CD4-positive, alpha-beta T cell treated with Interleukin-1 beta for 1 hour (primary cell): ENCODE data around the gene RHBDL1.

Experiments
- DNase-seq, 2 donors: peaks; one replicate each; pipeline ENCODE4 v3.0.0-alpha.2; 2020 to 2022

Gene RHBDL1

DNA sequence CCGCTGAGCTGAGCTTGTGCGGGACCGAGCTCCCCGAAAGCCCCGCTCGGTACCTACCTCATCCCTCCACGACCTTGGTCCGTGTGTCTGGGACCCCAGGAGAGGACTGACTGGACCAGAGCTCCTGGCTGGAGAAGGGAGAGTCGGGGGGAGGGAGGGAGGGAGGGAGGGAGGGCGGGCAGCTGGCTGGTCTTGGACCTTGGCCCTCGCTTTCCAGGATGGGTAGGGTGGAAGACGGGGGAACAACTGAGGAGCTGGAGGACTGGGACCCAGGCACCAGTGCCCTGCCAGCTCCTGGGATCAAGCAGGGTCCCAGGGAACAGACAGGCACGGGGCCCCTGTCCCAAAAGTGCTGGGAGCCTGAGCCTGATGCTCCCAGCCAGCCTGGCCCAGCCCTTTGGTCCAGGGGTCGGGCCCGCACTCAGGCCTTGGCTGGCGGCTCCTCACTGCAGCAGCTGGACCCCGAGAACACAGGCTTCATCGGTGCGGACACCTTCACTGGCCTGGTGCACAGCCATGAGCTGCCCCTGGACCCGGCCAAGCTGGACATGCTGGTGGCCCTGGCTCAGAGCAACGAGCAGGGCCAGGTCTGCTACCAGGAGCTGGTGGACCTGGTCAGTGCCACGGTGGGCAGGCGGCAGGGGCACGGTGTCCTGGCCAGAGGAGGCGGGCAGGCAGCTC, 553 bp downstream of the RHBDL1 start:
- no peak for DNase-seq

DNA sequence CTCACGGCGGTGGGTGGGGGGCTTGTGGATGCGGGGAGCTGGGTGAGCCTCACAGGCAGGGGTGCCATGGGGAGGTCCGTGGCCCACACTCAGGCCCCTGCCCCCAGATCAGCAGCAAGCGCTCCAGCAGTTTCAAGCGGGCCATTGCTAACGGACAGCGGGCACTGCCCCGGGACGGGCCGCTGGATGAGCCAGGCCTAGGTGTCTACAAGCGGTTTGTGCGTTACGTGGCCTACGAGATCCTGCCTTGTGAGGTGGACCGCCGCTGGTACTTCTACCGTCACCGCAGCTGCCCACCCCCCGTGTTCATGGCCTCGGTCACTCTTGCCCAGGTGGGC, 1.1 kb downstream of the RHBDL1 start:
- DNase-seq = no peak

DNA sequence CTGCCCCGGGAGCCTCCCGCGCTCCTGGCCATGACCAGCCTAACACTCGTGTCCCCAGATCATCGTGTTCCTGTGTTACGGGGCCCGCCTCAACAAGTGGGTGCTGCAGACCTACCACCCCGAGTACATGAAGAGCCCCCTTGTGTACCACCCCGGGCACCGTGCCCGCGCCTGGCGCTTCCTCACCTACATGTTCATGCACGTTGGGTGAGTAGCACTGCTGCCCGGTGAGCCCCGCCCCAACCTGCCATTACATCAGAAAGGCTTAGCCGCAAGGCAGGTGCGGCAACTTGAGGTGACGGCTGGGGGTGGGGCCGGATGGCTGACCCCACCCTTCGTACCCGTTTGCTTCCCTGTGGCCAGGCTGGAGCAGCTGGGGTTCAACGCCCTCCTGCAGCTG, 1.4 kb downstream of the RHBDL1 start:
- peak; percentile 34 to 53 for DNase-seq

DNA sequence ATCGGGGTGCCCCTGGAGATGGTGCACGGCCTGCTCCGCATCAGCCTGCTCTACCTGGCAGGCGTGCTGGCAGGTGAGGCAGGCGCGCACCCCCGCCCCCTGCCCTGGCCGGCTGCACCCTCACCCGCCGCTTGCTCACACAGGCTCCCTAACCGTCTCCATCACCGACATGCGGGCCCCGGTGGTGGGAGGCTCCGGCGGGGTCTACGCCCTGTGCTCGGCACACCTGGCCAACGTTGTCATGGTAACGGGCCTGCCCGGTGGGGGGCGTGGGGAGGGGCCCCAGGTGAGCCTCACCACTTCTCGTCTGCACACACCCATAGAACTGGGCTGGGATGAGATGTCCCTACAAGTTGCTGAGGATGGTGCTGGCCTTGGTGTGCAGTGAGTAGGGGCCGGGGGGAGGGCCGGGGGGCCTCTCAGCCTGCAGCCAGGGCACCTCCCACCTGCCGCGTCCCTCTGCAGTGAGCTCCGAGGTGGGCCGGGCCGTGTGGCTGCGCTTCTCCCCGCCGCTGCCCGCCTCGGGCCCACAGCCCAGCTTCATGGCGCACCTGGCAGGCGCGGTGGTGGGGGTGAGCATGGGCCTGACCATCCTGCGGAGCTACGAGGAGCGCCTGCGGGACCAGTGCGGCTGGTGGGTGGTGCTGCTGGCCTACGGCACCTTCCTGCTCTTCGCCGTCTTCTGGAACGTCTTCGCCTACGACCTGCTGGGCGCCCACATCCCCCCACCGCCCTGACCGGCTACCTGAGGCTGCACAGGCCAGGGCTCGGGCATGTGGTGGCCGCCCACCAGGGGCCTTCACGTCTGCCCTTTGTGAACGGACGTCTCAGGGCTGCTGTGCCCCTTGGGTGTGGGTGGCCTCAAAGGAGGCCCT, 2.1 kb downstream of the RHBDL1 start:
- DNase-seq = no peak

DNA sequence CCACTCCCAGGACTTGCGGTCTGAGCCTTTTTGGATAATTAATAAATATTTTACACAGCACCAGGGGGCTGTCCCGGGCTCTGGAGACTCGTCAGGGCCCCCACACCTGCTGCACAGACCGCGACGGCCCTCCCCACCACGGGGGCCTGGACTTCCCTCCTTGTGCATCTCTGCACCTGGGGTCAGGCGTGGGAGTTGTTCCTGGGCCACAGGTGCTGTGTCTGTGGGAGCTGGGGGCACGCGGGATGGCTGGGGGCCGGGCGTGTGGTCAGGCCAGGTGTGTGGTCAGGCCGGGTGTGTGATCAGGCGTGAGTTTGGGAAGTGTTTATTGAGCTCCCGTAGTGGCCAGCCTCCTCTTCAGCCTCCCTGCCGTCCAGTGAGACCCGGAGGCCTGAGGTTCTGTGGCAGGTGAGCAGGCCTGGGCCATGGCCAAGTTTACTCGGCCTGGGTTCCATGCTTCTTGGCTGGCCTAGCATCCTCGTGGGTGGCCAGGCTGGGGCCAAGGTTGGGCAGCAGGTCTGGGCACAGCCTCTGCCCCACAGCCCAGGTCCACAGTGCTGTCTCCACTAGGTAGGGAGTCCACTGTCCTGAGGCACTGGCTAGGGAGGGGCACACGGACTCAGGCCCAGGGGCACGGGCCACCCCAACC, 2.9 kb downstream of the RHBDL1 start:
- no peak for DNase-seq

DNA sequence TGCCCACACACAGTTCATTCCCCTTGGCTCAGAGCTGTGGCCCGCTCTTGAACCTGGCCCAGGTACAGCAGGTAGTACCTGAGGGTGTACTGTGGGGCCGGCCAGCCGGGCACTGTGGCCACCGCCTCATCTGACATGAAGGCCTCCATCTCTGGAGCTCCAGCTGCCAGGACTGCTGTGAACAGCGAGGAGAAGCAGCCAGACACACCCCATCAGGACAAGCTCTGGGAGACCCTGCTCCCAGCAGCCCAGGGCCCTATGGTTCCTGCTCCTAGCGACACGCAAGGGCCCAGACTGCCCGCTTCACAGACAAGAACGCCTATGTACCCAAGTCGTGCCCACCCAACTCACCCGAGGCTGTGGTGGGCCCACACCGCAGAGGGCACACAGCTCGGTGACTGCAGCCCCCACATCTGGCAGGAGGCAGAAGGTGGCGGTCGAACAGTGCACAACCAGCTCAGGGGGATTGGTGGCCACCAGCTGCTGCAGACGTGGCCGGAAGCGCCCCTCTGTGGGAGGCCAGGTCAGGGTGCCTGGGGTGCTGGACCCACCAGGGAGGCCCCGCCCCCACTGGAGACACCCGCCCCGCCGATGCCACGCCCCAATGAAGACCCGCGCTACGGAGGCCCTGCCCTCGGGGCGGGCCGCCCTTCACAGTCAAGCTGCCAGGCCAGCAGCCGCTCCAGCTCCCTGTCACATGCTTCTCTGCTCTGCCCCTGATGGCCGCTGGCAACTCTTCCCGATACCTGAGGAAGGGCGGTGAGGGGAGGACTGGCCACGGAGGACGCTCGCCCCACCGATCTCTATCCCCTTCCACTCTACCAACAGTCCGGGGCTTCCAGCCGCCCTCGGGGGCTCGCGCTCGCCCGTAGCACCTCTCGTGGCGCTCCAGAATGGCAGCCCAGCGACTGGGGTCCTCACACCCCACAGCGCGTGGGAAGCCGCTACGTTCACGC, 3.7 kb downstream of the RHBDL1 start:
- DNase-seq = peak; percentile 58 to 60

DNA sequence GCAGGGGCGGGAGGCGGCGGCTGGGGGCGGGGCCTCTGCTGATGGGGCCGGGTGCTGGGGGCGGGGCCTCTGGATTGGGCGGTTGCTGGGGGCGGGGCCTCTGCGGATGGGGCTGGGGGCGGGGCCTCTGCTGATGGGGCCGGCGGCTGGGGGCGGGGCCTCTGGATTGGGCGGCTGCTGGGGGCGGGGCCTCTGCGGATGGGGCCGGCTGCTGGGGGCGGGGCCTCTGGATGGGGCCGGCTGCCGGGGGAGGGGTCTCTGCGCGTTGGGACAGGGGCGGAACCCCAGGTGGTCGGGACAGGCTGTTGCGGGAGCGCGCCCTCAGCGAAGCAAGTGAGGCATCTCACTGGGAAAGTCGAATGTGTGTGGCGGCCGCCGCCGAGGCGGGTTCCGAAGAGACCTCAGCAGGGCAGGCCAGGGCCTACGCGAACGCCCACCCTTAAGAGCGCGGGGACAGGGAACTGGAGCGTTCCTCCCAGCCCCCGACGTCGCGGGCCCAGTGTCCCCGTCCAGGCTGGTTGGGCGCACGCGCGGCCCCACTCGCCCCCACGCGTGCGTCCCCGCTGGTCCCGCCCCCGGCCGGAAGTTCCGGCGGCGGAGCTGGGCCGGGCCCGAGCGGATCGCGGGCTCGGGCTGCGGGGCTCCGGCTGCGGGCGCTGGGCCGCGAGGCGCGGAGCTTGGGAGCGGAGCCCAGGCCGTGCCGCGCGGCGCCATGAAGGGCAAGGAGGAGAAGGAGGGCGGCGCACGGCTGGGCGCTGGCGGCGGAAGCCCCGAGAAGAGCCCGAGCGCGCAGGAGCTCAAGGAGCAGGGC, 4.5 kb downstream of the RHBDL1 start, which contains the start of gene STUB1:
STUB1 (plus strand) TSS at position 597 of the 811 bp plus-strand sequence; CDS start at position 713, 116 bp downstream.
- DNase-seq = peak; percentile 86 to 88

DNA sequence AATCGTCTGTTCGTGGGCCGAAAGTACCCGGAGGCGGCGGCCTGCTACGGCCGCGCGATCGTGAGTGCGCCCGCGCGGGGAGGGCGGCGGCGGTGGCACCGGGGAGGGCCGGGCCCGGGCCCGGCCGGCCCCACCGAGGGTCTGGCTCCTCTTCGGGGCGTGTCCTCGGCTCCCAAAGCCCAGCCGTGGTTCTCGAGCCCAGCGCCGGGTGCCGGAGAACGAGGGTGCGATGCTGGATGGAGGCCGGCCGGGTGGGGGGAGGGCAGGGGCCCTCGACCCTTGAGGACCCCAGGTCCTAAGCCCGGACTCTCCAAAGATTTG, 5.1 kb downstream of the RHBDL1 start:
- no peak for DNase-seq

DNA sequence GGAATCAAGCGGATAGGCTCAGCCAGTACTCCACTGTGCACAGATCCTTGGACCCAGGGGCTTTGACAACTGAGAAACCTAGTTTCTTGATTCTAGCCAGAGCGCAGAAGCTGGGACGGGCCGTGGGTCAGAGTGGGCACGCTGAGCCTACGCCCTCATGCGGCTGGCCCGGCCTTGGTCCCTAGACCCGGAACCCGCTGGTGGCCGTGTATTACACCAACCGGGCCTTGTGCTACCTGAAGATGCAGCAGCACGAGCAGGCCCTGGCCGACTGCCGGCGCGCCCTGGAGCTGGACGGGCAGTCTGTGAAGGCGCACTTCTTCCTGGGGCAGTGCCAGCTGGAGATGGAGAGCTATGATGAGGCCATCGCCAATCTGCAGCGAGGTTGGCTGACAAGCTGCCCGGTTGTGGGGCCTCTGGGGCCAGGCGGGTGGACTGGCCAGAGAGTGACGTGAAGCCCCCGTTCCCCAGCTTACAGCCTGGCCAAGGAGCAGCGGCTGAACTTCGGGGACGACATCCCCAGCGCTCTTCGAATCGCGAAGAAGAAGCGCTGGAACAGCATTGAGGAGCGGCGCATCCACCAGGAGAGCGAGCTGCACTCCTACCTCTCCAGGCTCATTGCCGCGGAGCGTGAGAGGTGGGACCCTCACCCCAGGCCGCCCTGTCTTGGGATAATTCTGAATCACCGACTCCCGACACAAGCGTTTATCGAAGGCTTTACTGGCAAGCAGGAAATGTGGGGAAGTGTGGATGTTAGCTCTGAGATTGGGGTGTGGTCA, 5.7 kb downstream of the RHBDL1 start:
- DNase-seq = no peak

DNA sequence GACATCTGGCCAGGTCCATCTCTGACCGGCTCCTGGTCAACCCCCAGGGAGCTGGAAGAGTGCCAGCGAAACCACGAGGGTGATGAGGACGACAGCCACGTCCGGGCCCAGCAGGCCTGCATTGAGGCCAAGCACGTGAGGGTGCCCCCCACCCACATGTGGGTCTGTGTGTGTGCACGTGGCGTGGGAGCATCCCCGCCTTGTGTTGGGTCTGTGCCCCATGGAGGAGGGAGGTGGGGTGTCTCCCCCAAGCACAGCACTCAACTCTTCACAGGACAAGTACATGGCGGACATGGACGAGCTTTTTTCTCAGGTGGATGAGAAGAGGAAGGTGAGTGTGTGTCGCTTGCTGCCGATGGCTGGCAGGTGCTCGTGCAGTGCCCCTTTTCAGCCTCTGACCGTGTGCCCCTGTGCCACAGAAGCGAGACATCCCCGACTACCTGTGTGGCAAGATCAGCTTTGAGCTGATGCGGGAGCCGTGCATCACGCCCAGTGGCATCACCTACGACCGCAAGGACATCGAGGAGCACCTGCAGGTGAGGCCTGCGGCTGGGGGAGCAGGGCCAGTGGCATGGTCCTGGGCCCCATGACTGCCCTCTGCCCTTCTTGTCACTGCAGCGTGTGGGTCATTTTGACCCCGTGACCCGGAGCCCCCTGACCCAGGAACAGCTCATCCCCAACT, 6.4 kb downstream of the RHBDL1 start:
- no peak for DNase-seq

DNA sequence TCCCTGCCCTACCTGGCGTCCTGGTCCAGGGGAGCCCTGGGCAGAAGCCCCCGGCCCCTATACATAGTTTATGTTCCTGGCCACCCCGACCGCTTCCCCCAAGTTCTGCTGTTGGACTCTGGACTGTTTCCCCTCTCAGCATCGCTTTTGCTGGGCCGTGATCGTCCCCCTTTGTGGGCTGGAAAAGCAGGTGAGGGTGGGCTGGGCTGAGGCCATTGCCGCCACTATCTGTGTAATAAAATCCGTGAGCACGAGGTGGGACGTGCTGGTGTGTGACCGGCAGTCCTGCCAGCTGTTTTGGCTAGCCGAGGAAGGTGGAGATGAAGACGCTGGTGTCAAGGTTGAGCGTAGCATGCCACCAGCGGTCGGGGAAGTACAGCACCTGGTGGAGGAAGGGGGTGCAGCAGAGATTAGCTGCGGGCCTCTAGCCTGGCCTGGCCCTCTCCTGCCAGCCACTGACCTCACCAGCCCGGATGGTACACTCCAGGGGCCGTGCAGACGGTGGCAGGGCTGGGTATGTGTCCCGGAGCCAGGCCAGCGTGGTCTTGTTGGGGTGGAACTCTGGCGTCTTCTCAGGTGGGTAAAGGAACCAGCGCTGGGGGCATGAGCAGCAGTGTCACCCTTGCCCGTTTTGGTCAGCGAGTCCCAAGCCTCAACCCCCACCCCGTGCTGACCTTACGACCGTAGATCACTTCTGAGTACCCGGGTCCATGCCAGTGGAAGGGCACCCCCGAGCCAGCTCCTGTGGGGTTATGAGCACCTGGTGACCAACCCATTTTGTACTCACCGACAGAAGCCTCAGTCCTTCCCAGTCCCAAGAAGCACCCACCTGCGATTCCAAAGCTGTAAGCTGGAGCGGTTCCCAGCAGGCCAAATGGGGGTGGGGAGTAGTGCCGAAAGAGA, 7.3 kb downstream of the RHBDL1 start:
- DNase-seq = no peak

DNA sequence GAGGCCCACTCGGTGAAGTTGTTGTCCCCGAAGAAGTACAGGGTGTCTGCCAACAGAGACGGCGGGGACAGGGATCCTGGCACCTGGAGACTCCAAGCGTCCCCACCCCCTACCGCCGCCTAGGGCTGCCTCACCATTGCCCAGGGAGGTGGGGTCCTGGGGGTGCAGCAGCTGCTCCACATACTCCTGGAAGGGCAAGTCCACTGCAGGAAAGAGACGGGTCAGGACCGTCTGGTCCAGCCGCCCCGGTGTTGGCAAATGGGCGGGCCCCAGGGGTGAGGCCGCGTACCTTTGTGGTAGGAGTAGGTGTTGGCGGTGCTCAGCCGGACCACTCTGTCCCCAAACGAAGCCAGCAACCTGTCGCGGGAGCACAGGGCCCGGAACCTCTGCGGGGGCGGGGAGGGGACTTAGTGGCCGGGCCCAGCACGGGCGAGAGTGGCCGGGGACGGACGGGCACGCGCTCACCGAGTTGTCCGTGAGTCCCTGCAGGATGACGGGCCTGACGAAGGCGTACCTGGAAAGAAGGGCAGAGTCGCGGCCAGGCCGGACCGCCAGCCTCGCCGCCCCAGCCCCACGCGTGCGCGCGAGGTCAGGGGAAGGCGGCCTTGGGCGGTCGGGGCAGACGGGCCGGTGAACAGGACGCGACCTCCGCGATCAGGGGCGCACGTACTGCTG, 8.1 kb downstream of the RHBDL1 start:
- no peak for DNase-seq

DNA sequence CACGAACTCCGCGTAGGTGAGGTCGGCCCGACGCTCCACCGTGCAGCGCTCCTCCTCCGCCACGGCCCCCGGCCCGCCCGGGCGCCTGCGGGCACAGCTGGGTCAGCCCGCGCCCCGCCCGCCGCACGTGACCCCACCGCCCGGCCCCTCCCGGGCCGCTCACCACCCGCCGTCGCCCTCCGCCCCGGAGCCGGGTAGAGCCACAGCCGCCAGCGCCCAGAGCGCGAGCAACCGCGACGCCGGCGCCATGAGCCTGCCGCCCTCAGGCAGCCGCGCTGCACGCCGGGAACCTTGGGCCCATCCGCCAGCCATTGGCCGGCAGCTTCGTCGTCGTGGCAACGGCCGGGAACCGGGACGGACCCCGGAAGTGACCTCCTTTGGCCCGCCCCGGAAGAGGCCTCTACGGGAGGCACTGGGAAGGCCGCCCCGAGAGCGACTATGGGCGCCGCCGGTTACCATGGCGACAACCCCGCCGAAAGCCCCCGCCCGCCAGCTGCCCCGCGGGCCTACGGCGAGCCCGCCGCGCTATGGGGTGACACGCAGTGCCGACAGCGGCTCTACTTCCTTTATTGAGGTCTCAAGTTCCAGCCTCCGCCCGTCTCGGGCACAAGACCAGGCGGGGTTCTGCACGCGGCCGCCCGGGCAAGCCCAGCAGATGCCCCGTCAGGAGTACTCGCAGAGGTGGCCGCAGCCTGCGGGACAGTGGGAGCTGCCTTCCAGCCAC, 8.8 kb downstream of the RHBDL1 start, which contains the start of gene JMJD8:
JMJD8 (minus strand) TSS at position 264 of the 724 bp plus-strand sequence; CDS start at position 249, 15 bp downstream.
- peak; percentile 98 to 99 for DNase-seq

DNA sequence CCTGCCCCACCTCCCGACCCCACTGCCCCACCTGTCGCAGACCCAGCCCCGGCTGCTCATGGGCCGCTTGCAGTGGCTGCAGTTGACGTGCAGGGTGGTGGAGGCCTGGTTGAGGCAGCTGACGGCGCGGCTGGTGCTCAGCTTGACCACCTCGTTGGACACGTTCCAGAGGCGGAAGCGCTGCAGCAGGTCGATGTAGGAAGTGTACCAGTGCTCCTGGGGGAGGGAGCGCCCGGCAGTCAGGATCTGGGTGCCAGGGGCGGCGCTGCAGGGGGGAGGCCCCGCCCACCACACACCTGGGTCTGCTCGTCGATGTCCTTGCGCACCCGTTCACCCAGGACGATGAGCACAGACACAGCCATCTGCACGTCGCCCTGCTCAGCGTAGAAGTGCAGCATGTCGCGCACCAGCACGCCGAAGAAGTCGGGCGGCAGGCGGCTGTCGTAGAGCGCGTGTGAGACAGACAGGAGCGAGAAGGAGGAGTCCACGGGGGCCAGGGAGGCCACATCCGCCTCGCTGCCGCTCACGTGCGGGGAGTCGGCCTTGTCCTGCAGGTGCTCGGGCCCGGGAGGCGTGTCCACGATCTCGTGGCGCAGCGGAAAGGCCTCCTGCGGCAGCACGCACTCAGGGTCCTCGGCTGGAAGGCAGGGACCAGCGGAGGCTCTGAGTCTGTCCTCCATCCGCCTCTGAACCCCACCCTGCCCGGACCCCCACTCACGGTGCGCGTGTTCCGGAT, 9.7 kb downstream of the RHBDL1 start:
- DNase-seq = no peak

DNA sequence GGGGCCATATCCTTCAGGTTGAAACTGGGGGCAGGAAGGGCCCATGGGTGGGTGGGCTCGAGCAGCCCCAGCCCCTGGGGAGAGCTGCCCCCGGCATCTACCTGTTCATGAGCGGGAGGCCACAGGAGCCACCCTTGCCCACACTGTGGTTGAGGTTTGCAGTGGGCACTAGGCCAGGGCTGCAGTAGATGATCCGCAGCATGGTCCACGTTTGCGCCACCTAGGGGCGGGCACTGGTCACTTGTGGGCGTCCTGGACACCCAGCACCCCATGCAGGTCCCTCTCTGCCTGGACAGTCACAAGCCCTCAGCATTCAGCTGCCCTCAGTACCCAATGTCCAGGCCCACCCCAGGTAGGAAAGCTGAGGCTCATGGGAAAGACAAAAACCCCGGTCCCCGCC, 10.5 kb downstream of the RHBDL1 start:
- no peak for DNase-seq

DNA sequence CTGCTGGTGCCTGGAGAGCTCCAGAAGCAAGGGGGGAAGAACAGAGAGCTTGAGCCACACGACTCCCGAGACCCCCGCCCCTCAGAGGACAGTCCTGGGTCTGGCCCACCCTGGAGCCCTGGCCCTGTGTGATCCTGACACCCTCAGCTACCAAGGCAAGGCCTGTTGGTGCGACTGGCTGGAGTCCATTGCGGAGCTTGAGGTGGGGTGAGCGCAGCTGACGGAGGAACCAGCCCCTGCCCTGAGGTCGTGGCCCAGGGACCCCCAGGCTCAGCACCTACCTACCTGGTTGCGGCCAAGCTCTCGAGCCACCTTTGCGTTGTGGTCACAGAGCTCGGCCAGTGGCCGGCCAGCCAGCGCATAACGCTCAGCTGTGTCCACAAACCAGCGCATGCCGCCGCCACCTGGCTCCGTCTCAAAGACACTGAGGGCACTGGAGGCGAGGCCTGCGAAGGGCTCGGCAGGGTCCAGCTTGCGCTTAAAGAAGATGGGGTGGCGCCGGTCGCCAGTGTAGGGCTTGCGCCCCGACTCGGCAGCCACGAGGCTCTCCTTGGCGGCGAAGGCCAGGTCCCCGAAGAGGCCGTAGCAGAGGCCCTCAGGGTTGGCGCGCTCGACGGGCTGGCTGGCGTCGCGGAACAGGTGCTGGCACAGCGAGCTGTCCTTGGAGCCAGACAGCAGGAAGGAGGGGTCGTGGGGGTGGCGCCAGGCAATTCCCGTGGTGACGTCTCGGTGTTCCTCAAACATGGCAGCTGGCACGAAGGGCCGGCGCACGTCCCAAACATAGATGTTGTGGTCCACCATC, 11.2 kb downstream of the RHBDL1 start:
- DNase-seq = no peak
